Omental fat pad (tissue), 4 donors: ENCODE results near the gene TEAD3. TPM values are rescaled to one million over a fixed set of nuclear protein-coding genes. Genes with fewer than 3 reads are reported as not detected.

Experiments
- ATAC-seq: fragments of 150-250 bp; one replicate; pipeline ENCODE4 v1.9.1; 2016; ENCODE audit warnings: mild to moderate bottlenecking, moderate library complexity; ENCODE audit not compliant: low FRiP score
- DNase-seq: peaks from one replicate; pipeline ENCODE4 v3.0.0-alpha.2; 2019; ENCODE audit warnings: low spot score
- total RNA-seq, 4 donors: library from RNA; depleted of rRNA; stranded (reverse); fragments of >200 nt; gene quantifications; one replicate each; pipeline ENCODE4 v1.1.0, GENCODE V29; 2016
- TF ChIP-seq, protein P1 (sequence below), 3 donors: fragments of 450-650 bp; IDR thresholded peaks; one replicate each; pipeline ENCODE4 v1.5.1; 2016 to 2017; ENCODE audit warnings: antibody characterized with exemption in 3 of 3, mild to moderate bottlenecking in 3 of 3, moderate library complexity in 2 of 3

The TEAD3 gene
- total RNA-seq, 4 donors from 2014 or later, result 8.2 to 16.0 (median 14.2) TPM

DNA sequence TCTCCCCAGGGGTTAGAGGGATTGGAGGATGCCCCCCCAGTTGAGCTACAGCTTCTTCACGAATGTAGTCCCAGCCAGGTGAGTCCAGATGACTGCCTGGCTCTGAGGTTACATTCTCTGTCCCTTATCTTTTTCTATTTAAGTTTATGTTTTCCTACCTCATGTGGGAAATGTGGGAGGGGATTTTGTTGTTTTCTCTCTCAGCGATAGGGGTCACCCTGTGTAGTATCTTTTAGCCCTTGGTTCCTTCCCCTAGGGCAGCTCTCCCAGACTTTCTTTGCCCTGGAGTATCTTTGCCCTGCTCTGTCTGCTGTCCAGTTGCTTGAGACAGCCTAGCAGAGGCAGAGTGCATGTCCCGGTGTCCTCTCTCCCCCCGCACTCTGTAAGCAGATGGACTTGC lies 39.0 kb downstream of the TEAD3 start:
- DNase-seq (no peak), ATAC-seq (no peak)
- TF ChIP-seq, protein P1, sequence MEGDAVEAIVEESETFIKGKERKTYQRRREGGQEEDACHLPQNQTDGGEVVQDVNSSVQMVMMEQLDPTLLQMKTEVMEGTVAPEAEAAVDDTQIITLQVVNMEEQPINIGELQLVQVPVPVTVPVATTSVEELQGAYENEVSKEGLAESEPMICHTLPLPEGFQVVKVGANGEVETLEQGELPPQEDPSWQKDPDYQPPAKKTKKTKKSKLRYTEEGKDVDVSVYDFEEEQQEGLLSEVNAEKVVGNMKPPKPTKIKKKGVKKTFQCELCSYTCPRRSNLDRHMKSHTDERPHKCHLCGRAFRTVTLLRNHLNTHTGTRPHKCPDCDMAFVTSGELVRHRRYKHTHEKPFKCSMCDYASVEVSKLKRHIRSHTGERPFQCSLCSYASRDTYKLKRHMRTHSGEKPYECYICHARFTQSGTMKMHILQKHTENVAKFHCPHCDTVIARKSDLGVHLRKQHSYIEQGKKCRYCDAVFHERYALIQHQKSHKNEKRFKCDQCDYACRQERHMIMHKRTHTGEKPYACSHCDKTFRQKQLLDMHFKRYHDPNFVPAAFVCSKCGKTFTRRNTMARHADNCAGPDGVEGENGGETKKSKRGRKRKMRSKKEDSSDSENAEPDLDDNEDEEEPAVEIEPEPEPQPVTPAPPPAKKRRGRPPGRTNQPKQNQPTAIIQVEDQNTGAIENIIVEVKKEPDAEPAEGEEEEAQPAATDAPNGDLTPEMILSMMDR (IDR thresholded peaks at IDR 0.05), result no peak

DNA sequence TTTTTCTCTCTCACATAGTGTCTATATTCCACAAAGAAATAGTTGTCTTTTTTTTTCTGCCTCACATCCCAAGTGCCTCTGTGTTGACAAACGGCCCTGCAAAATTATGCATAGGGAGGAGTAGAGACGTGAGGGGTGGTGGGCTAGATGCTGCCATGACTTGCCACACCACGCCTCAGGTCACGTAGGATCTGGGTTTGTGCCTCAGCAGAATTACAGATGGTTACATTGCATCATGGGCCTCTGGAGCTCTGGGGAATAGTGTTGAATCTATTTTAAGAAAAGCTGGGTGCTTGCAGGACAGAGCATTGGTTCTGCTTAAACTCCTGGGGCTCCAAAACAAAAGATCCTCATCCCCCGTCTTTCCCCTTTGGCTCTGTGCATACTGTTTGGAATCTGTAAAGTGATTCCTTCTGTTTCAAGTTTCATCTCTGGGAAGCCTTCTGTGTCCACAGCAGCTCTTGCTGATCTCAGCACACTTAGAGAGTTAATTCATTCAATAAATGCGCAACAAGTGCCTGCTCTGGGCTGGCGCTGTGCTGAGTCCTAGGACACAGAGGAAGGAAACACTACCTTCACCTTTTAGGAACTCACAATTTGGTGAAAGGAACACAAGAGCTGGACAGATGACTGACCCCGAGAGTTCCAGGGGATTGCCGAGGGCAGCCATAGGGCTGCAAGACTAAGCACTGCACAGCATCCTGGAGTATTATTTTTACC lies 42.3 kb downstream of the TEAD3 start:
- DNase-seq, result no peak
- TF ChIP-seq, protein P1 (IDR thresholded peaks at IDR 0.05), result no peak
- peak; percentile 13 for ATAC-seq

DNA sequence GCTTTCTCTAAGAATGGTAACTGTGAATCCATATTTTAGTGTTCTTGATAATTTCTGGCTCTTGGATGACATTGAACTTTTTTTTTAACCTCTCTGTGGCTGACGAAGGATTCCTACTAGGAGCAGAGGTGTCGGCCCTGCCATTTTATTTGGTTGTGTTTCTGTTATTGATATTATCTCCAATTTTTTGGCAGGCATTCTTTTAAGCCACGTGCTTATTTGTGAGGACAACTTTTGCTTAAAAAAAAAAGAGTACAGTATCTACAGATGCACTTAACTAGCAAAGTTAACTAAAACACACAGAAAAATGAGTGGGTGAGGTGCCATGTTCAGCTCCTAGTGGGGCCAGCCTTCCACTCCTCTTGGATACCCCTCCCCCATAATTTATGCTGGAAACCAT lies 43.6 kb downstream of the TEAD3 start:
- TF ChIP-seq, protein P1 (IDR thresholded peaks at IDR 0.05), result no peak
- no peak for ATAC-seq

DNA sequence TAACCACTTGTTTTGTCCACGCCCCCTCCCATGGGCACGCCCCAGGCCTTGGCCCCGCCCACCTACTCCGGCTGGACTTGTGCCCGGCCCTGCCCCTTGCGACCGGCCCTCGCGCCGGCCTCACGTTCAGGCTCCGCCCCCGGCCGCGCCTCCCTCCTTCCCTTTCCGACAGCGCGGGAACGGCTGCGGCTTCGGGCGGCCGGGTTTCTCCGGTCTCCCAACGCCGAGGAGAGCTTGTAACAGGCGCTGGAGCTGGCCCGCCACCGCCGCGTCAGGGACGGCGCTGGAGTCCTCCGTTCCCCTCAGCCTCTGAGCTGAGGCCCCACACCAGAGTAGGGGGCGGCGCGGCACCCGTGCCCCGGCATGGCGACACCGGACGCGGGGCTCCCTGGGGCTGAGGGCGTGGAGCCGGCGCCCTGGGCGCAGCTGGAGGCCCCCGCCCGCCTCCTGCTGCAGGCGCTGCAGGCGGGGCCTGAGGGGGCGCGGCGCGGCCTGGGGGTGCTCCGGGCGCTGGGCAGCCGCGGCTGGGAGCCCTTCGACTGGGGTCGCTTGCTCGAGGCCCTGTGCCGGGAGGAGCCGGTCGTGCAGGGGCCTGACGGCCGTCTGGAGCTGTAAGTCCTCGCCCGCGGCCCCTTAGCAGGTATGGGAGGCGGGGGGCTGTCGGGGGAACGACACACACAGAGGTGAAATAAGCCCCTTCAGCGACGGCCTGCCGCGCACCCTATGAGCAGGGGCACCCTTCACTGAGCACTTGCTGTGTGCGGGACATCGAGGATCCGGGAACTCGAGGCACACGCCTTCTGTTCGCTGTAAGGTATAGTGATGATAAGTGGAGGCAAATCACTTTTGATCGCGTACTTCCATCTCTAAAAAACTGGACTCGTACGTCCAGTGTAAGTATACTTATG lies 44.4 kb downstream of the TEAD3 start, which contains the start of gene FANCE:
FANCE (plus strand) TSS at position 156 of the 908 bp plus-strand sequence; CDS start at position 364, 208 bp downstream.
- ATAC-seq (peak; percentile 87), DNase-seq (peak; percentile 94)
- TF ChIP-seq, protein P1 (IDR thresholded peaks at IDR 0.05), result no peak

More for the DNA sequence above, 43.6 kb downstream of the TEAD3 start:
- DNase-seq, result no peak

DNA sequence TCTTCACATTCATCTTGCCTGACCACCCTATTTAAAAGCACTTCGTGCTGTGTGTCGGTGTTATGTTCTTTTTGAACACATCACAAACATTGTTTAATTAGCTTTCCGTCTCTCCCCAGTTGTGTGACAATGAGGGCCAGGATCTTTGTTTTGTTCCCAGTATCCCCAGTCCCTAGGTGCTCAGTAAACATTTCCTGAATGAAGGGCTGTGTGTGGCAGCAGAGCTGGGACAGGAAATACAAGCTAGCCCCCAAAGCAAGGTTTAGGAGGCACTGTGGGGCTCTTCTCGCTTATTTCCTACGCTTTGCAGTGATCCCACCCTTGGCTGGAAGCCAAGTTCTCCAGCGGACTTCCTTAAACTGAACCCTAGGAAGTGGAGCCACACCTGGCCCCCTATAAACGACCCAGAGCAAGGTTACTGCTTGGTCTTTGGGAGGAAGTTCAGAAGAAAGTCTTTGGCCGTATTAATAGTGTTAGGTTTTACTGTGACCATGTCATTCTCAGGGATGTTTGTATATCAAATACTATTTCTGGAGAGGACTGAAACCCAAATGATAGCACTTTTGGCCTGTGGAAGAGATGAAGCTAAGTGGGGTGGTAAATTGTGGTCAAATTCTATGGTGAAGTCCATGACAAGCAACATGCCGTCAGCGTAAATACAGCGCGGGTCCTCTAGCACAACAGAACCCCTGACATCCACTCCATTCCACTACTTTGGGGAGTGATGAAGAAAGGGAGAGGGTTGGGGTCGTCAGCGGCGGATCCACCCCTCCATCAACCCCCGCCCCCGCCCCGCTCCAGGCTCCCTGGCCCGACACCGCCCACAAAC lies 45.3 kb downstream of the TEAD3 start:
- DNase-seq, result no peak
- peak; percentile 2 for ATAC-seq
- TF ChIP-seq, protein P1 (IDR thresholded peaks at IDR 0.05), result no peak

DNA sequence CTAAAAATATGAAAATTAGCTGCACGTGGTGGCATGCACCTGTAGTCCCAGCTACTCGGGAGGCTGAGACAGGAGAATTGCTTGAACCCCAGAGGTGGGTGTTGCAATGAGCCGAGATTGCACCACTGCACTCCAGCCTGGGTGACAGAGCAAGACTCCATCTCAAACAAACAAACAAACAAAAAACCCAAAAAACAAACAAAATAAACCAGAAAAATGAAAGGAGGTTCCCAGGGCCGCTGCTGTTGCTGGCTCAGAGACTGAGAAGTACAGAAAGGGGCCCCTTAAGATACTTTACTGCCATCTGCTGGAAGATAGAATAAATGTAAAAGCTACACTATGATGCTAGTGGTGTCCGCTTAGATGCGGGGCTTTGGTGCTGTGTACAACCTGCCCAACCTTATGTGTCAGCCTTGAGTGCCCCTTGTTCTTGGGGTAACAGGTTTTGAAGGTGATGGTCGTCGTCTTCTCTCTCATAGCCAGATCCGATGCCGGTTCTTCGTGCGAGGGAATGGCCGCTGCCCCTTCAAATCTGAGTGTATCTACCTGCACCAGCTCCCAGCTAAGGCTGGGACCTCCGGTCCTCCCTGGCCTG lies 47.5 kb downstream of the TEAD3 start:
- TF ChIP-seq, protein P1 (IDR thresholded peaks at IDR 0.05), result peak in 1 of 3 donors; percentile 13
- ATAC-seq (peak; percentile 50), DNase-seq (no peak)
